ENCODE measurements around the gene DCTPP1. TPM values are rescaled to one million over a fixed set of nuclear protein-coding genes. Genes with fewer than 3 reads are reported as not detected.

The DCTPP1 gene
- total RNA-seq, 1 donor from 2014 or later = 76.4 TPM

Other genes starting within 250 kb of the DCTPP1 start
- gene CORO1A, start 246.4 kb downstream of the DCTPP1 start, total RNA-seq = 1,802 and 1,829 TPM in 2 replicates
- gene BOLA2B, start 236.4 kb downstream of the DCTPP1 start, total RNA-seq = 183 and 188 TPM in 2 replicates
- 57.3 and 64.3 TPM in 2 replicates for gene SLX1A, start 236.2 kb downstream of the DCTPP1 start, total RNA-seq
- 29.2 and 31.7 TPM in 2 replicates for gene SULT1A3, start 230.8 kb downstream of the DCTPP1 start, total RNA-seq
- 10.8 and 19.5 TPM in 2 replicates for gene NPIPB13, start 181.6 kb downstream of the DCTPP1 start, total RNA-seq
- 84.1 and 88.8 TPM in 2 replicates for gene CD2BP2, start 74.7 kb downstream of the DCTPP1 start, total RNA-seq
- gene TBC1D10B, start 59.5 kb downstream of the DCTPP1 start, total RNA-seq = 71.1 and 72.7 TPM in 2 replicates
- not detected in 2 replicates for gene MYL11, start 55.2 kb downstream of the DCTPP1 start, total RNA-seq
- 355 and 356 TPM in 2 replicates for gene SEPTIN1, start 47.5 kb downstream of the DCTPP1 start, total RNA-seq
- gene ZNF48, start 34.6 kb downstream of the DCTPP1 start, total RNA-seq = 17.2 and 18.0 TPM in 2 replicates
- gene ZNF771, start 22.4 kb downstream of the DCTPP1 start, total RNA-seq = 4.9 and 5.9 TPM in 2 replicates
- gene SEPHS2, start 15.8 kb upstream of the DCTPP1 start, total RNA-seq = 73.8 and 77.3 TPM in 2 replicates
- 660 and 669 TPM in 2 replicates for gene ITGAL, start 42.7 kb upstream of the DCTPP1 start, total RNA-seq
- gene ZNF768, start 96.5 kb upstream of the DCTPP1 start, total RNA-seq = 6.7 and 6.9 TPM in 2 replicates
- 13.8 and 14.1 TPM in 2 replicates for gene ZNF747, start 104.8 kb upstream of the DCTPP1 start, total RNA-seq
- gene ZNF764, start 128.3 kb upstream of the DCTPP1 start, total RNA-seq = 21.2 and 22.5 TPM in 2 replicates
- gene ZNF688, start 141.7 kb upstream of the DCTPP1 start, total RNA-seq = 13.2 and 13.6 TPM in 2 replicates
- 21.5 and 22.4 TPM in 2 replicates for gene ZNF785, start 155.7 kb upstream of the DCTPP1 start, total RNA-seq
- 13.5 and 13.7 TPM in 2 replicates for gene ZNF689, start 180.4 kb upstream of the DCTPP1 start, total RNA-seq
- gene PRR14, start 220.9 kb upstream of the DCTPP1 start, total RNA-seq = 90.0 and 91.6 TPM in 2 replicates
- 162 and 164 TPM in 2 replicates for gene FBRS, start 228.4 kb upstream of the DCTPP1 start, total RNA-seq